ENCODE data around the gene DISC1. TPM values are rescaled to one million over a fixed set of nuclear protein-coding genes. Genes with fewer than 3 reads are reported as not detected.

The DISC1 gene
- total RNA-seq, 2 donors from 2014 or later: 8.0 to 9.4 TPM

GRCh38 chr1:231612393-231613089, 14.0 kb upstream of the DISC1 start:
- Histone ChIP-seq H3K27me3 (ENCODE audit: control insufficient read depth, insufficient read depth, low read length, poor library complexity, severe bottlenecking) (peaks cover 14% of the 10 kb centered on the region), H3K9me3 (ENCODE audit: control insufficient read depth, low read length) (no peaks in the 10 kb centered on the region), H3K9ac (ENCODE audit: extremely low read depth, low read length, poor library complexity, severe bottlenecking) (no peak overlapping the region), H3K36me3 (ENCODE audit: control insufficient read depth, insufficient read depth, low read length) (no peaks in the 10 kb centered on the region), H3K4me3 (ENCODE audit: low read length) (no peak overlapping the region), H3K4me1 (ENCODE audit: control insufficient read depth, insufficient read depth, low read length) (no peaks in the 10 kb centered on the region), H3K27ac (ENCODE audit: low read depth, low read length) (no peak overlapping the region)
- H3K27ac Mint-ChIP-seq: no peak overlapping the region
- WGBS, 2 experiments (ENCODE audit: insufficient coverage in 1 of 2, insufficient read length in 1 of 2): 91 to 93% methylated on average over 6 to 10 of the region's 10 CpGs
- H3K4me3 Mint-ChIP-seq: no peak overlapping the region
- DNase-seq: no peak
- no peak for TF ChIP-seq CTCF (conservative IDR thresholded peaks at IDR 0.05)
- H3K36me3 Mint-ChIP-seq (ENCODE audit: low read depth): no peaks in the 10 kb centered on the region
- H3K9me3 Mint-ChIP-seq: no peaks in the 10 kb centered on the region
- peaks cover 39% of the 10 kb centered on the region for H3K27me3 Mint-ChIP-seq (ENCODE audit: insufficient read depth)
- H3K4me1 Mint-ChIP-seq: no peaks in the 10 kb centered on the region

GRCh38 chr1:231613419-231614349, 12.9 kb upstream of the DISC1 start:
- H3K9me3 Mint-ChIP-seq: no peaks in the 10 kb centered on the region
- peaks cover 31% of the 10 kb centered on the region for H3K27me3 Mint-ChIP-seq (ENCODE audit: insufficient read depth)
- 82% methylated on average over 7 of the region's 7 CpGs; no CpG with 5 or more reads in 1 of the 2 experiments for WGBS, 2 experiments (ENCODE audit: insufficient coverage in 1 of 2, insufficient read length in 1 of 2)
- DNase-seq: no peak
- H3K27ac ChIP-seq (ENCODE audit: low read depth, low read length): no peak overlapping the region
- no peak for TF ChIP-seq CTCF (conservative IDR thresholded peaks at IDR 0.05)
- H3K9me3 ChIP-seq (ENCODE audit: control insufficient read depth, low read length): no peaks in the 10 kb centered on the region
- H3K4me1 ChIP-seq (ENCODE audit: control insufficient read depth, insufficient read depth, low read length): no peaks in the 10 kb centered on the region
- H3K9ac ChIP-seq (ENCODE audit: extremely low read depth, low read length, poor library complexity, severe bottlenecking): no peak overlapping the region
- H3K36me3 Mint-ChIP-seq (ENCODE audit: low read depth): no peaks in the 10 kb centered on the region
- no peak overlapping the region for H3K4me3 ChIP-seq (ENCODE audit: low read length)
- H3K4me1 Mint-ChIP-seq: no peaks in the 10 kb centered on the region
- H3K36me3 ChIP-seq (ENCODE audit: control insufficient read depth, insufficient read depth, low read length): no peaks in the 10 kb centered on the region
- no peak overlapping the region for H3K4me3 Mint-ChIP-seq
- no peak overlapping the region for H3K27ac Mint-ChIP-seq
- peaks cover 14% of the 10 kb centered on the region for H3K27me3 ChIP-seq (ENCODE audit: control insufficient read depth, insufficient read depth, low read length, poor library complexity, severe bottlenecking)

GRCh38 chr1:231616667-231617066, 9.9 kb upstream of the DISC1 start:
- no peaks in the 10 kb centered on the region for H3K36me3 ChIP-seq (ENCODE audit: control insufficient read depth, insufficient read depth, low read length)
- H3K27ac ChIP-seq (ENCODE audit: low read depth, low read length): no peak overlapping the region
- peaks cover 20% of the 10 kb centered on the region for H3K27me3 ChIP-seq (ENCODE audit: control insufficient read depth, insufficient read depth, low read length, poor library complexity, severe bottlenecking)
- H3K27ac Mint-ChIP-seq: no peak overlapping the region
- DNase-seq: no peak
- no peaks in the 10 kb centered on the region for H3K36me3 Mint-ChIP-seq (ENCODE audit: low read depth)
- H3K4me3 Mint-ChIP-seq: no peak overlapping the region
- 96 to 100% methylated on average over 2 of the region's 2 CpGs for WGBS, 2 experiments (ENCODE audit: insufficient coverage in 1 of 2, insufficient read length in 1 of 2)
- peaks cover 27% of the 10 kb centered on the region for H3K27me3 Mint-ChIP-seq (ENCODE audit: insufficient read depth)
- no peaks in the 10 kb centered on the region for H3K9me3 Mint-ChIP-seq
- H3K9me3 ChIP-seq (ENCODE audit: control insufficient read depth, low read length): no peaks in the 10 kb centered on the region
- no peaks in the 10 kb centered on the region for H3K4me1 ChIP-seq (ENCODE audit: control insufficient read depth, insufficient read depth, low read length)
- H3K4me3 ChIP-seq (ENCODE audit: low read length): no peak overlapping the region
- H3K4me1 Mint-ChIP-seq: no peaks in the 10 kb centered on the region
- H3K9ac ChIP-seq (ENCODE audit: extremely low read depth, low read length, poor library complexity, severe bottlenecking): no peak overlapping the region
- TF ChIP-seq CTCF (conservative IDR thresholded peaks at IDR 0.05): no peak
